ENCODE data around the gene COL5A2. TPM values are rescaled to one million over a fixed set of nuclear protein-coding genes. Genes with fewer than 3 reads are reported as not detected.

The COL5A2 gene
- total RNA-seq, 2 donors from 2014 or later = 0.60 to 1.8 TPM

DNA sequence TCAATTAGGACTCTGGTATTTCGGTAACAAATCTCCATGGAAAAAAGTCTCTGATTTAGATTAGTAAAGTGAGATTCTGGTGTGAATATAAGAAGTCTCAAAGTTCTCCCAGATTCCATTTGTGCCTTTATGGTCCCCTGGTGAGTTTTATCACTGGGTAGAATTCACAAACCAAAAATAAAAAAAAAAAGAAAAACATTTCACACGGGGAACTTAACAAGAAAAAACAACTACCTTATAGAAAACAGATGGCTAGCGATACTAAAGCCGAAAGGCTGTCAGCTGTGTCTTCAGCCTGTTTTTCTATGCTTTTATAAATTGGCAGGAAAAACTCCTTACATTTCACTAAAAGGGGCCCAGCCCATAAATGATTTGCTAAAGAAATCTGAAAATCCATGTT lies 50.6 kb downstream of the COL5A2 start:
- H3K4me1 Mint-ChIP-seq (ENCODE audit: low read depth) = no peaks in the 10 kb centered on the region
- no peak overlapping the region for H3K4me3 Mint-ChIP-seq
- no peak overlapping the region for H3K27ac Mint-ChIP-seq
- H3K36me3 Mint-ChIP-seq (ENCODE audit: insufficient read depth in 2 of 2) = no peaks in the 10 kb centered on the region
- no peaks in the 10 kb centered on the region for H3K9me3 Mint-ChIP-seq
- DNase-seq (no peak), ATAC-seq (replicated peaks in 1 of 2) (no peak)
- no peaks in the 10 kb centered on the region for H3K27me3 Mint-ChIP-seq (ENCODE audit: low read depth)

DNA sequence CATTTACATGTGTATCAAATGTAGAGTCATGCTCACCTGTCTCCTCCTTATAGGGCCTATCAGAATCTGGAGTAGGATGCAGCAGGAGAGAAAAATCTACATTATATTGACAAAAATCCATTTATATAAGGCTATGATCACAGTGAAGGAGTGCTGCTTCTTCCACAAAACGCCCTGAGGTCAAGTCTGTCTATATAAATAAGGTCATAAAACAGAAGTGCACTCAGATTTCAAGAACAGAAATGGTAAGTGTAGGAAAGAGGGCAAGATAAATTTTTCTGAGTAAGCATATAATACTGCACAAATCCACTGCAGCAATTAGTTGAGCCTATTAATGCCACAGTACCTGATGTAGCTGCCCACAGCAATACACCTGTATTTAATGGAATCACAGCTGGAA lies 51.8 kb downstream of the COL5A2 start:
- Mint-ChIP-seq H3K36me3 (ENCODE audit: insufficient read depth in 2 of 2) (no peaks in the 10 kb centered on the region), H3K4me3 (no peak overlapping the region), H3K9me3 (no peaks in the 10 kb centered on the region), H3K27ac (no peak overlapping the region), H3K4me1 (ENCODE audit: low read depth) (no peaks in the 10 kb centered on the region), H3K27me3 (ENCODE audit: low read depth) (no peaks in the 10 kb centered on the region)
- DNase-seq (no peak), ATAC-seq (replicated peaks in 1 of 2) (no peak)

DNA sequence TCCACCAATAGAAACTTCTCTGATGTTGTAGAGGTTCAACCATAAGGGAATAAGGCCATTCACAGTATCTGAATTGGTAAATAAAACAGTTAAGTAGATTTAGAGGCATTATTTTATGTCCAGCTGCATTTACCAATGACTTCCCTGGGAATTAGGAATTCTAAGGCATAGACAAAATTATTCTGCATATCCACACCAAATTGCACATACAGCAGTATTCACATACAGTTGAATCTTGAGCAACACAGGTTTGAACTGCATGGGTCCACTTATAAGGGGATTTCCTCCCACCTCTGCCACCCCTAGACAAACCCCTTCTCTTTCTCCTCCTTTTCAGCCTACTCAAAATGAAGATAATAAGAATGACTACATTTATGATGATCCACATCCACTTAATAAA lies 54.4 kb downstream of the COL5A2 start:
- no peak overlapping the region for H3K27ac Mint-ChIP-seq
- no peaks in the 10 kb centered on the region for H3K27me3 Mint-ChIP-seq (ENCODE audit: low read depth)
- H3K9me3 Mint-ChIP-seq = no peaks in the 10 kb centered on the region
- H3K4me1 Mint-ChIP-seq (ENCODE audit: low read depth) = no peaks in the 10 kb centered on the region
- DNase-seq = no peak
- no peak overlapping the region for H3K4me3 Mint-ChIP-seq
- ATAC-seq (replicated peaks in 1 of 2) = no peak
- H3K36me3 Mint-ChIP-seq (ENCODE audit: insufficient read depth in 2 of 2) = no peaks in the 10 kb centered on the region

DNA sequence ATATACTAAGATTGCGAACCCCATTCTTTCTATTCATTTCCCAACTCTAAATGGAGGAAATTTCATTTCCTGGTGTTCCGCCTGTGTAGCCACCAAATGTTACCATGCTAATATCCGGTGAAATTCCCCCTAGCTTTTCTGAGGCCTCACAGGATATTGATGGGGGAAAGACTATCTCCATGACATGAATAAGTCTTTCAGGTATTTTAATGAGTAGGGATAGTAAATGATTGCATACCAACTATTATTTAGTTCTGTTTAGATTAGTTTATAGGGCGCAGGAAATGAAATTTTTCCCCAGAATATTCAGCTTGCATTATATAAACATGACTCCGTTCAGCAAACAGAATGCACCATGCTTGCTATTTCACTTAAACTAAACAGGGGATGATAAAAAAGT lies 55.4 kb downstream of the COL5A2 start:
- ATAC-seq (replicated peaks in 1 of 2) = no peak
- H3K4me1 Mint-ChIP-seq (ENCODE audit: low read depth) = no peaks in the 10 kb centered on the region
- H3K4me3 Mint-ChIP-seq = no peak overlapping the region
- no peak for DNase-seq
- H3K27ac Mint-ChIP-seq = no peak overlapping the region
- no peaks in the 10 kb centered on the region for H3K27me3 Mint-ChIP-seq (ENCODE audit: low read depth)
- H3K9me3 Mint-ChIP-seq = no peaks in the 10 kb centered on the region
- no peaks in the 10 kb centered on the region for H3K36me3 Mint-ChIP-seq (ENCODE audit: insufficient read depth in 2 of 2)

DNA sequence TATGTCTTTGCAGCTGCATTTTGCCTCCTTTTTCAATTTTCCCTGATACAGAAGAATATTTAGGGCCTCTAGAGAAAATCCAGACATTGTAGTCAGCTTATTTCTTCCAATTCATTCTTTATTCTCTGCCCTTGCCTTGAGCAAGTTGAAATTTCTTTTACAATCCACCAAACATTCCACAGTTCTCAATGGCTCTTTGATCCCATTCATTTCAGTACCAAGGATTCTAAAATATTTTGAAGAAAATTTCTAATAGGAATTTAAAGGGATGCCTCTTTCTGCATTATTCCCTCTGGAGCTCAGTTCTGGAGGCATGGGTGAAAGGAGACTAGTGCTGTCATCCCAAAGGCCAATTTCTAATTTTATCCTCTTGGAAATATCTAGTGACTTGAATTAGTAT lies 61.2 kb downstream of the COL5A2 start:
- H3K9me3 Mint-ChIP-seq = no peaks in the 10 kb centered on the region
- no peaks in the 10 kb centered on the region for H3K36me3 Mint-ChIP-seq (ENCODE audit: insufficient read depth in 2 of 2)
- H3K4me1 Mint-ChIP-seq (ENCODE audit: low read depth) = peaks cover 21% of the 10 kb centered on the region
- no peaks in the 10 kb centered on the region for H3K27me3 Mint-ChIP-seq (ENCODE audit: low read depth)
- no peak overlapping the region for H3K4me3 Mint-ChIP-seq
- DNase-seq = no peak
- H3K27ac Mint-ChIP-seq = no peak overlapping the region
- ATAC-seq (replicated peaks in 1 of 2) = no peak

DNA sequence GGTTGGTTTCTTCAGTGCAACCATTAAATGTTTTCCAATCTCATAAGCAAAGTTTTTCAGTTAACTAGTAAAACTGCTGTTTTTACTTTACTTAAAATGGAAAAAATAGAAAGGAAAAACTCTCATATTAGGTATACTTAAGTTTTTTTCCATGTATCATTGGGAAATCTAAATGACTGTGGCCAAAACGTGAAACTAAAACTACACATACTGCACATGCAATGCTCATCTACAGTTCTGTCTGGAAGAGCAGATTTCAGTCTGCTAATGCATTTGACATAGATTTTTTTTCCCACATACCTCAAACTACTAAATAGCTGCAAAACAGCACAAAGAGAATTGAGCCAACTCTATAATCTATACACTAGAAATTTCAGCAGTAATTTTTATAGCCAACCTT lies 62.6 kb downstream of the COL5A2 start:
- no peak for DNase-seq
- no peak for ATAC-seq (replicated peaks in 1 of 2)
- Mint-ChIP-seq H3K27me3 (ENCODE audit: low read depth) (no peaks in the 10 kb centered on the region), H3K4me1 (ENCODE audit: low read depth) (peaks cover 21% of the 10 kb centered on the region), H3K27ac (no peak overlapping the region), H3K9me3 (no peaks in the 10 kb centered on the region), H3K36me3 (ENCODE audit: insufficient read depth in 2 of 2) (no peaks in the 10 kb centered on the region), H3K4me3 (no peak overlapping the region)

DNA sequence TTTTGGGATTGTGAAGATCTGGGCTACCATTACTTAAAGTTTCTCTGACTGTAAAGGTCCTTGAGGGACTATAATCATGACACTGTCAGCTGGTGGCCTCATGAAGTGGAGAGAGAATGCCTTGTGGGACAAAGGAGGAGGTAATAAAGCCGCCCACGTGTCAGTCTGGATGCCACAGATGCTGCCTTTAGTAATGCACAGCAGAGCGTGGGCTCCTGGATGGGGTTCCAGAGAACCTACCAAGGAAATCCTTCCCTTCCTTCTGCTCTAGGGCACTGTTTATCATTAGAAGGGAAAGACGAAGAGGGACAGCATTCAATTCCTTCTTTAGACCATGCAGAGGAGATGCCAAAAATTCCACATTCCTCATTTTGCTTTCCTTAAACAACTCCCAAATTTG lies 63.5 kb downstream of the COL5A2 start:
- ATAC-seq (replicated peaks in 1 of 2) (no peak), DNase-seq (no peak)
- no peaks in the 10 kb centered on the region for H3K36me3 Mint-ChIP-seq (ENCODE audit: insufficient read depth in 2 of 2)
- H3K4me1 Mint-ChIP-seq (ENCODE audit: low read depth) = peaks cover 21% of the 10 kb centered on the region
- H3K27me3 Mint-ChIP-seq (ENCODE audit: low read depth) = no peaks in the 10 kb centered on the region
- no peak overlapping the region for H3K4me3 Mint-ChIP-seq
- H3K9me3 Mint-ChIP-seq = no peaks in the 10 kb centered on the region
- H3K27ac Mint-ChIP-seq = no peak overlapping the region

DNA sequence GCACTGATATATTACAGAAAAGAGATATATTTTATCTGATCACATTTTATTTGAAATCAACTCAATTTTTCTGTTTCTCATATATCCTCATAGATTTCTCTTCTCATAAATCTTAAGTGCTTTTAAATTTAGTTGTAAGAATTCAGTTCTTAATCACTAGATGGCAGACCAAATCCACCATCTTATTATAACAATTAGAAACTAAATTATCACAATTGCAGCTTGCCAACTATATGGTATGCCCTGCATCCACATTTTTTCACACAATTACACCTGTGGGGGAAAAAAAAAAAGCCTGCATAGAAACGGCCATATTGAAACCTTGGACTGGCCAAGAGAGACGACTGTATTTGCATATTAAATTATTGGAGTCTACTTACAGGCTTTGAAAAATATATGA lies 64.4 kb downstream of the COL5A2 start:
- no peak for ATAC-seq (replicated peaks in 1 of 2)
- no peak for DNase-seq
- Mint-ChIP-seq H3K36me3 (ENCODE audit: insufficient read depth in 2 of 2) (no peaks in the 10 kb centered on the region), H3K4me1 (ENCODE audit: low read depth) (peaks cover 21% of the 10 kb centered on the region), H3K27ac (no peak overlapping the region), H3K9me3 (no peaks in the 10 kb centered on the region), H3K4me3 (no peak overlapping the region), H3K27me3 (ENCODE audit: low read depth) (no peaks in the 10 kb centered on the region)

DNA sequence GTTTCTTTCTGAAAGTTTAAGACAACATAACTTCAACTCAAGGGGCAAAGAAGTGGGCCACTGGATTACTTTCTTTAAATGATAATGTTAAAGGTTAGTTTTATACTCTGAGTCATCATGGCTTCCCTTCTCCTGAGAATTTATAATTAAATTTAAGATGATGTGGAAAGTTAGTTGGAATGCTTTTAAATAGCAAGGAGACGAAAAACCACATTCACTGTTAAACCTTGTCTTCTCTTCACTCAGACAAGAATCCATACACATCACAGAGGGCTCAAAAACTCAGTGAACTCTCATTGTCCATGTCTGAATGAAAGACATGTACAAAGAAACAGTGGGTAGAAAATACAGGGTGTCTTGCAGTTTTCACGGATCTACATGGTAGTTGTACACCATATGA lies 65.6 kb downstream of the COL5A2 start:
- H3K36me3 Mint-ChIP-seq (ENCODE audit: insufficient read depth in 2 of 2) = no peaks in the 10 kb centered on the region
- peaks cover 21% of the 10 kb centered on the region for H3K4me1 Mint-ChIP-seq (ENCODE audit: low read depth)
- H3K27ac Mint-ChIP-seq = no peak overlapping the region
- ATAC-seq (replicated peaks in 1 of 2) (no peak), DNase-seq (no peak)
- H3K9me3 Mint-ChIP-seq = no peaks in the 10 kb centered on the region
- no peaks in the 10 kb centered on the region for H3K27me3 Mint-ChIP-seq (ENCODE audit: low read depth)
- no peak overlapping the region for H3K4me3 Mint-ChIP-seq

DNA sequence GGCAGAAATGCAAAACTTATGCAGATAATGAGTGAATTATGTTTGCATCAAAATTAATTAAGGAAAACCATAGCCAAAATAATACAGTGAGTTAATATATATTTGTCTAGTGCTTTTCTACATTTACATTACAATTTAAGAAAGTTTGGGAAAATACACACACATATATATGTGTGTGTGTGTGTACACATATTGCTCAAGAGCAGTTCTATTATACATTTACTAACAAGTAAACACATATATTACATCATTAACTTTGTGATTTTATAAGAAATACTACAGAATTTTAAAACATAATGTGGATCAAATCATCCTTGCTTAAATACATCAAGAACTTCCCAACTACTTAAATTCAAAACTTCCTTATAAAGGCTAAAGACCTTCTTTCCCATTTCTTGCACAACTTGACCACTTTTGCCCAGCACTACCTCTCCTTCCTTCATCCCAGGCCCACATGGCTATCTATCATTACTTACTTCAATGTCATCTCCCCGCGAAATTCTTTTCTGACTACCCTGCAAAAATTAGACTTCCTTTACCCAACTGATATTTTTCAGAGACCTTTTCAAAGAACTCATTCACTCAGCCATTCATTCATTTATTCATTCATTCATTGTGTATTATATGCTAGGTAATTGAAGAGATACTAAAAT lies 68.4 kb downstream of the COL5A2 start:
- Mint-ChIP-seq H3K4me3 (no peak overlapping the region), H3K4me1 (ENCODE audit: low read depth) (peaks cover 6% of the 10 kb centered on the region), H3K36me3 (ENCODE audit: insufficient read depth in 2 of 2) (no peaks in the 10 kb centered on the region), H3K27ac (no peak overlapping the region), H3K9me3 (no peaks in the 10 kb centered on the region), H3K27me3 (ENCODE audit: low read depth) (no peaks in the 10 kb centered on the region)
- ATAC-seq (replicated peaks in 1 of 2) (no peak), DNase-seq (no peak)

DNA sequence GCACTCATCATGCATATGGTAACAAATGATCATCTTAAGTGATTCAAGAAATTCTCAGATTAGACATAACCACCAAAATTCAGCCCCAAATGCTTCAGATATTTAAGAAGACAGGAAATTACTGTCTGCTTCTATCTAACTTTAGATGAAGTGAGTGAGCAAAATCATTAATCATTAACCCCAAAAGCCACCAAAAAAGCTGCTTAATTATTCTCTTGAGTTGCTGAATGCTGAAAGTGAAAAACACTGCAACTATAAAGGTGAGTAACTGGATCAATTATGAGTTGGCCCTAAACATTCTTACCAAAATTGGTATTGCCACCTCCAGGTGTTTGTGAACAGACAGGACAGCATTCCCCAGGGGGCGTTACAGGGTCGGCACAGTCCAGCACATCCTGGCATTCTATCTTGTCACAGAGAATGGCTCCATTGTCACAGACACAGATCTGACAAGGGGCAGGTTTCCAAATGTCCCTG lies 69.6 kb downstream of the COL5A2 start:
- ATAC-seq (replicated peaks in 1 of 2) (no peak), DNase-seq (no peak)
- no peaks in the 10 kb centered on the region for H3K27me3 Mint-ChIP-seq (ENCODE audit: low read depth)
- H3K4me1 Mint-ChIP-seq (ENCODE audit: low read depth) = no peaks in the 10 kb centered on the region
- no peaks in the 10 kb centered on the region for H3K9me3 Mint-ChIP-seq
- H3K36me3 Mint-ChIP-seq (ENCODE audit: insufficient read depth in 2 of 2) = no peaks in the 10 kb centered on the region
- H3K4me3 Mint-ChIP-seq = no peak overlapping the region
- no peak overlapping the region for H3K27ac Mint-ChIP-seq

DNA sequence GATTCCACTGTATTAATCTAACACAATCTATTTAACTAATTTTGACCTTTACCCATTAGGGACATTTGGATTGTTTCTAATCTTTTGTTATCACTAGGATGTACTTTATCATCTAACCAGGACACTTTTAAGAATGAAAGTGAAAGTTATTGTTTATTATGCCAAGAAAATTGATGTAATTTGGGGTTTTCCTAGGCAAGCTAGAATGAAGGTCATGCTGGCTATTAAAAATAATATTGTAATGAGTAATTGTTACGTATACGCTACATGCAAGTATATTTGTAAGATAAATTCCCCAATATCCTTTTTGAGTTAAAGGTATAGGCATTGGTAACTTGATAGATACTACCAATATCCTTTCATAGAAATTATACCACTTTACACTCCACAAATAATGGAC lies 74.6 kb downstream of the COL5A2 start:
- Mint-ChIP-seq H3K4me1 (ENCODE audit: low read depth) (no peaks in the 10 kb centered on the region), H3K9me3 (no peaks in the 10 kb centered on the region), H3K27ac (no peak overlapping the region), H3K27me3 (ENCODE audit: low read depth) (no peaks in the 10 kb centered on the region), H3K4me3 (no peak overlapping the region), H3K36me3 (ENCODE audit: insufficient read depth in 2 of 2) (no peaks in the 10 kb centered on the region)
- ATAC-seq (replicated peaks in 1 of 2) (no peak), DNase-seq (no peak)

DNA sequence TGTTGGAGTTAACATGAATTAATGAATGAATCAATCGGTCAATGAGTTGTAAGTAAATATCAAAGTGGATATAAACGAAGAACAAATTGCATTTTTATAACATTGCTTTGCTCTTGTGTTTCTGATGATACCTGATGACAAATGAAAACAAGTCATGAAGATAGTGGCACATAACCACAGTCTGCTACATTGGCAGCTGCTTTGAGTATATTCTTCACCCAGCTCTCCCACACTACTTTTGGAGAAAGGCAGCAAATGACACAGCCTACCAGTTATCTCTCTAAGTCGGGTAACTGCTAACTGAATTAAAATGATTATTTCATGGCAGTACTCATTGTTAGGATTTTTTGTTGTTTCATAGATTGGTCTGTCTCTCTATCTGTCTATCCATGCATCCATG lies 76.8 kb downstream of the COL5A2 start:
- DNase-seq (no peak), ATAC-seq (replicated peaks in 1 of 2) (no peak)
- H3K36me3 Mint-ChIP-seq (ENCODE audit: insufficient read depth in 2 of 2) = no peaks in the 10 kb centered on the region
- no peak overlapping the region for H3K4me3 Mint-ChIP-seq
- H3K27ac Mint-ChIP-seq = no peak overlapping the region
- H3K9me3 Mint-ChIP-seq = no peaks in the 10 kb centered on the region
- H3K4me1 Mint-ChIP-seq (ENCODE audit: low read depth) = no peaks in the 10 kb centered on the region
- H3K27me3 Mint-ChIP-seq (ENCODE audit: low read depth) = no peaks in the 10 kb centered on the region

DNA sequence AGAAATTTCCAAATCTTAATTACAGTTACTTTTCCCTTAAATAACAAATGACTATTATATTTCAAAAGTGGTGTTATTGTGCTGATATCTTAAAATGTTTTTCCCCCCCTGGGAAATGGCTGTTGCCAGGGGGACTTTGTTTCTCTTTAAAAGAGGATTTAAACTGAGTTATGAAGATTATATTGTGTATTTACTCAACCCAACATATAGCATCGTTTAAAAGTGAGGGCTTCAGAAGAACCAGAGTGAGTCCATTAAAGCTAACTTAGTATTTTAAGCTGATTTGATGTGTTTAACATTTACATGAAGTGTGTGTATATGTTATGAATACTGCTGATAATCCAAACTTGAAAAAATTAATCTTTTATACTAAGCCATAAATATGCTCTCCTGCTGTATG lies 81.6 kb downstream of the COL5A2 start:
- H3K4me1 Mint-ChIP-seq (ENCODE audit: low read depth) = no peaks in the 10 kb centered on the region
- ATAC-seq (replicated peaks in 1 of 2) (no peak), DNase-seq (no peak)
- no peaks in the 10 kb centered on the region for H3K36me3 Mint-ChIP-seq (ENCODE audit: insufficient read depth in 2 of 2)
- H3K27me3 Mint-ChIP-seq (ENCODE audit: low read depth) = no peaks in the 10 kb centered on the region
- no peak overlapping the region for H3K27ac Mint-ChIP-seq
- no peak overlapping the region for H3K4me3 Mint-ChIP-seq
- no peaks in the 10 kb centered on the region for H3K9me3 Mint-ChIP-seq
